ENCODE data around the gene ADAMTSL1.

The ADAMTSL1 gene

GRCh38 chr9:18554244-18554643 lies 80.3 kb downstream of the ADAMTSL1 start:
- no peak overlapping the region for H3K4me3 ChIP-seq (ENCODE audit: control insufficient read depth, low read depth, low read length)
- no peak for TF ChIP-seq CTCF (IDR thresholded peaks at IDR 0.05; ENCODE audit: control insufficient read depth, insufficient read depth, low read depth, low read length, missing control alignments)
- no peak for DNase-seq (ENCODE audit: low read depth)

- H3K4me3 ChIP-seq (ENCODE audit: control insufficient read depth, low read depth, low read length): no peak overlapping the region
- no peak for TF ChIP-seq CTCF (IDR thresholded peaks at IDR 0.05; ENCODE audit: control insufficient read depth, insufficient read depth, low read depth, low read length, missing control alignments)
- no peak for DNase-seq (ENCODE audit: low read depth)
These were observed 81.3 kb downstream of the ADAMTSL1 start for GRCh38 chr9:18555105-18555883.

- no peak for DNase-seq (ENCODE audit: low read depth)
- no peak for TF ChIP-seq CTCF (IDR thresholded peaks at IDR 0.05; ENCODE audit: control insufficient read depth, insufficient read depth, low read depth, low read length, missing control alignments)
- no peak overlapping the region for H3K4me3 ChIP-seq (ENCODE audit: control insufficient read depth, low read depth, low read length)
These were observed 90.3 kb downstream of the ADAMTSL1 start for GRCh38 chr9:18564018-18564880.

- DNase-seq (ENCODE audit: low read depth): peak; percentile 87
- H3K4me3 ChIP-seq (ENCODE audit: control insufficient read depth, low read depth, low read length): no peak overlapping the region
- no peak for TF ChIP-seq CTCF (IDR thresholded peaks at IDR 0.05; ENCODE audit: control insufficient read depth, insufficient read depth, low read depth, low read length, missing control alignments)
These were observed 92.2 kb downstream of the ADAMTSL1 start for GRCh38 chr9:18566121-18566520.

- DNase-seq (ENCODE audit: low read depth): no peak
- no peak overlapping the region for H3K4me3 ChIP-seq (ENCODE audit: control insufficient read depth, low read depth, low read length)
These were observed 95.0 kb downstream of the ADAMTSL1 start for GRCh38 chr9:18568973-18569372.

More at GRCh38 chr9:18568973-18569372, 95.0 kb downstream of the ADAMTSL1 start:
- TF ChIP-seq CTCF (IDR thresholded peaks at IDR 0.05; ENCODE audit: control insufficient read depth, insufficient read depth, low read depth, low read length, missing control alignments): no peak
